Upper lobe of left lung (tissue), 4 donors: ENCODE results near the gene LYST.

ENCODE experiments used
- EP300 ChIP-seq, 4 donors: sonication (generic); formaldehyde crosslinking; IDR thresholded peaks; one replicate each; pipeline ENCODE4 v1.5.1; 2017; ENCODE audit warnings: antibody characterized with exemption in 4 of 4, control low read depth in 2 of 4
- POLR2A ChIP-seq, 4 donors: fragments of 450-650 bp; IDR thresholded peaks; one replicate each; pipeline ENCODE4 v1.5.1; 2016 to 2017; ENCODE audit warnings: antibody characterized with exemption in 4 of 4, mild to moderate bottlenecking in 2 of 4
- TF ChIP-seq, protein P1 (sequence below), 6 experiments: fragments of 450-650 bp in 4 of 6; fragments of 200-600 bp in 2 of 6; sonication (generic) in 2 of 6; IDR thresholded peaks; one replicate each; pipeline ENCODE4 v1.5.1; 2016 to 2019; ENCODE audit warnings: antibody characterized with exemption in 6 of 6

DNA sequence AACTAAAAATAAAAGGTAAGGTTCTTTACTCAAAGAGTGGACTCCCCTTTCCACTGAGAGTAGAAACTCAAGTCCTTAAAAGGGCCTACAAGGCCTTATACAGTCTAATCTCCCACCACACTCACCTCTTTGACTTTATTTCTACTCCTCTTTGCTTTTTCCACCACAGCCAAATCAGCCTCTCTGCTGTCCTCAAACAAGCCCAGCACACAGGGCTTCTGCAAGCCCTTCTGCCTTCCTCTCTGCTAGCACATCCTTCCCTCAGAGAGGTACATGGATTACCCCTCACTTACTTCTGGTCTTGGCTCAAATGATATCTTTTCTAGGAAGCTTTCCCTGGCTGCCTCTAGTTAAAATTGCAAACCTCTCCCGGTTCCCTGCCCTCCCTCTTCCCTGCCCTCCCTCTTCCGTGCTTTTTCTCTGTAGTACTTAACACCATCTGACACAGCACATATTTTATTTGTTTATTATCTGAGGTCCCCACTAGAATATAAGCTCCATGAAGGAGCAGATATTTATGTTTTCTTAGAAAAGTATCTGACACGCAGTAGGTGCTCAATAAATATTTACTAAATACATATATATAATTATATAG lies 1.7 kb downstream of the LYST start:
- TF ChIP-seq POLR2A (IDR thresholded peaks at IDR 0.05) (no peak), EP300 (IDR thresholded peaks at IDR 0.05) (no peak)
- TF ChIP-seq, protein P1, sequence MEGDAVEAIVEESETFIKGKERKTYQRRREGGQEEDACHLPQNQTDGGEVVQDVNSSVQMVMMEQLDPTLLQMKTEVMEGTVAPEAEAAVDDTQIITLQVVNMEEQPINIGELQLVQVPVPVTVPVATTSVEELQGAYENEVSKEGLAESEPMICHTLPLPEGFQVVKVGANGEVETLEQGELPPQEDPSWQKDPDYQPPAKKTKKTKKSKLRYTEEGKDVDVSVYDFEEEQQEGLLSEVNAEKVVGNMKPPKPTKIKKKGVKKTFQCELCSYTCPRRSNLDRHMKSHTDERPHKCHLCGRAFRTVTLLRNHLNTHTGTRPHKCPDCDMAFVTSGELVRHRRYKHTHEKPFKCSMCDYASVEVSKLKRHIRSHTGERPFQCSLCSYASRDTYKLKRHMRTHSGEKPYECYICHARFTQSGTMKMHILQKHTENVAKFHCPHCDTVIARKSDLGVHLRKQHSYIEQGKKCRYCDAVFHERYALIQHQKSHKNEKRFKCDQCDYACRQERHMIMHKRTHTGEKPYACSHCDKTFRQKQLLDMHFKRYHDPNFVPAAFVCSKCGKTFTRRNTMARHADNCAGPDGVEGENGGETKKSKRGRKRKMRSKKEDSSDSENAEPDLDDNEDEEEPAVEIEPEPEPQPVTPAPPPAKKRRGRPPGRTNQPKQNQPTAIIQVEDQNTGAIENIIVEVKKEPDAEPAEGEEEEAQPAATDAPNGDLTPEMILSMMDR (IDR thresholded peaks at IDR 0.05): no peak
